ENCODE data around the gene KSR1. TPM values are rescaled to one million over a fixed set of nuclear protein-coding genes. Genes with fewer than 3 reads are reported as not detected.

The KSR1 gene
- total and polyA plus RNA-seq, 11 donors = 6.1 to 31.1 (median 7.5) TPM

GRCh38 chr17:27452828-27453227 is 3.4 kb upstream of the KSR1 start:
- DNase-seq = no peak
- TF ChIP-seq POLR2A (IDR thresholded peaks at IDR 0.05) (no peak), CTCF (IDR thresholded peaks at IDR 0.05) (no peak)
- WGBS, 4 donors = 70 to 76% (median 72%) methylated on average over 5 of the region's 5 CpGs
- no peaks in the 10 kb centered on the region for H3K36me3 ChIP-seq
- no peaks in the 10 kb centered on the region for H3K27me3 ChIP-seq
- no peak overlapping the region for H3K27ac ChIP-seq
- no peaks in the 10 kb centered on the region for H3K9me3 ChIP-seq
- H3K4me3 ChIP-seq = no peak overlapping the region
- peaks cover 0 to 19% (median 6%) of the 10 kb centered on the region in 12 donors for H3K4me1 ChIP-seq
- ATAC-seq = no peak
- intact Hi-C loops (cut with DNase I) = loop anchor here in 8 of 10 donors (2.0 to 10.0 kb wide), 7 partner anchors 96 to 218 kb away; no protein-coding TSS in a partner anchor

- TF ChIP-seq POLR2A (IDR thresholded peaks at IDR 0.05) = no peak
- TF ChIP-seq CTCF (IDR thresholded peaks at IDR 0.05) = no peak
- Histone ChIP-seq H3K27ac (no peak overlapping the region), H3K36me3 (no peaks in the 10 kb centered on the region), H3K9me3 (no peaks in the 10 kb centered on the region), H3K27me3 (no peaks in the 10 kb centered on the region), H3K4me3 (no peak overlapping the region), H3K4me1 (peaks cover 0 to 24% (median 10%) of the 10 kb centered on the region in 12 donors)
- intact Hi-C loops (cut with DNase I) = loop anchor here in 8 of 10 donors (2.0 to 10.0 kb wide), 7 partner anchors 96 to 219 kb away; no protein-coding TSS in a partner anchor
- 60 to 79% (median 66%) methylated on average over 2 of the region's 2 CpGs; no CpG with 5 or more reads in 1 of the 4 donors for WGBS, 4 donors
- ATAC-seq (no peak), DNase-seq (no peak)
Measured at GRCh38 chr17:27453471-27453870, 2.8 kb upstream of the KSR1 start.

- no peaks in the 10 kb centered on the region for H3K27me3 ChIP-seq
- 77 to 86% (median 79%) methylated on average over 4 of the region's 4 CpGs for WGBS, 4 donors
- DNase-seq = no peak
- ATAC-seq = no peak
- peaks cover 0 to 28% (median 12%) of the 10 kb centered on the region in 12 donors for H3K4me1 ChIP-seq
- intact Hi-C loops (cut with DNase I) = loop anchor here in 7 of 10 donors (2.0 to 10.0 kb wide), 7 partner anchors 97 to 219 kb away; no protein-coding TSS in a partner anchor
- H3K27ac ChIP-seq = no peak overlapping the region
- H3K9me3 ChIP-seq = no peaks in the 10 kb centered on the region
- H3K36me3 ChIP-seq = no peaks in the 10 kb centered on the region
- TF ChIP-seq CTCF (IDR thresholded peaks at IDR 0.05) = no peak
- TF ChIP-seq POLR2A (IDR thresholded peaks at IDR 0.05) = no peak
- no peak overlapping the region for H3K4me3 ChIP-seq
Measured at GRCh38 chr17:27454089-27454488, 2.2 kb upstream of the KSR1 start.

DNA sequence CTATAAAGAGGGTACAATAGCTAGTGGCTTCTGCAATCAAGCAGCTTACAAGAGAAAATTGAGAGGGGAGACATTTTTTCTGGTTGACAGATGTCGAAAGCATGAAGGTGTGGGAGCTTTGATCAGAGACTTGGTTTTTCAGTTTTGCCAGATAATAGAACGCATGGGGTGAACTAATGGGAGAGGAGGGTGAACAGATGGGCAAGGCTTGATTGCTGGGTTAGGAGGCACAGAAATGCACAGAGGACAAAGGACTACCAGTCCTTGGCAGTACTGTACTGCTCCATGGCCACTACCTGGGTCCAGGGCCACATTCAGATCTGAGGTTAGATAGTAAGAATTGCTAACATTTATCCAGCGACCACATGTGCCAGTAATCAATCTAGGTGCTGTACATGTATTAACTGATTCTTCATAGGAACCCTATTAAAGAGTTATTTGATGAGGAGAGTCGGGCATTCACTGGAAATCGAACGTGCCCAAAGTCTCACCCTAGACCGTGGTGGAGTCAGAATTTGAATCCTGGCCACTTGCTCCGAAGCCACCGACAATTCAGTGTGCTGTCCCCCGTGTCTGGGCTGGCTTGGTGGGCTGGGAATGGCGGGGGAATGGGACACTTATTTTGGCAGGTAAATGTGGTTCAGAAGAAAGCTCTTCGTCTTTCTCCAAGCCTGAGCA is 873 bp upstream of the KSR1 start:
- DNase-seq (no peak), ATAC-seq (no peak)
- H3K27ac ChIP-seq = peak overlapping the region in 10 of 12 donors; percentile 74 to 89 (median 77)
- H3K9me3 ChIP-seq = no peaks in the 10 kb centered on the region
- peak overlapping the region in 11 of 12 donors; percentile 73 to 92 (median 82) for H3K4me3 ChIP-seq
- H3K27me3 ChIP-seq = no peaks in the 10 kb centered on the region
- TF ChIP-seq CTCF (IDR thresholded peaks at IDR 0.05) = no peak
- no peak for TF ChIP-seq POLR2A (IDR thresholded peaks at IDR 0.05)
- H3K36me3 ChIP-seq = peaks cover 0 to 2% (median 0%) of the 10 kb centered on the region in 9 donors
- H3K4me1 ChIP-seq = peaks cover 0 to 33% (median 12%) of the 10 kb centered on the region in 12 donors
- intact Hi-C loops (cut with DNase I) = loop anchor here in 9 of 10 donors (2.0 to 10.0 kb wide), 15 partner anchors 37 to 221 kb away; no protein-coding TSS in a partner anchor
- 22 to 26% (median 25%) methylated on average over 12 of the region's 12 CpGs for WGBS, 4 donors
